IPS-20b (cell line): ENCODE data around the gene CLIC5.

Source experiments
- H3K27ac ChIP-seq: one replicate; pipeline ENCODE4 v1.5.1; 2013; ENCODE audit warnings: low read length
- H3K27me3 ChIP-seq: 2 replicates; pipeline ENCODE4 v1.6.1; 2013; ENCODE audit warnings: mild to moderate bottlenecking, low read length, inconsistent platforms; ENCODE audit not compliant: insufficient read depth
- H3K36me3 ChIP-seq: 2 replicates; pipeline ENCODE4 v1.6.1; 2013; ENCODE audit warnings: low read depth, mild to moderate bottlenecking, inconsistent platforms, low read length, moderate library complexity; ENCODE audit not compliant: insufficient read depth
- H3K4me1 ChIP-seq: 2 replicates; pipeline ENCODE4 v1.6.1; 2013; ENCODE audit warnings: mild to moderate bottlenecking, control low read depth, inconsistent platforms, low read length, moderate library complexity; ENCODE audit not compliant: insufficient read depth
- H3K4me3 ChIP-seq: 2 replicates; pipeline ENCODE4 v1.5.1; 2013; ENCODE audit warnings: mild to moderate bottlenecking, low read length, inconsistent platforms
- H3K9ac ChIP-seq: 2 replicates; pipeline ENCODE4 v1.6.1; 2013; ENCODE audit warnings: low read depth, mild to moderate bottlenecking, inconsistent platforms, low read length, moderate library complexity
- H3K9me3 ChIP-seq: 2 replicates; pipeline ENCODE4 v1.6.1; 2013; ENCODE audit warnings: mild to moderate bottlenecking, low read depth, low read length, inconsistent platforms; ENCODE audit not compliant: insufficient read depth

CLIC5 gene

GRCh38 chr6:45844986-45845385, 170.7 kb downstream of the CLIC5 start:
- Histone ChIP-seq H3K36me3 (no peaks in the 10 kb centered on the region), H3K4me1 (no peaks in the 10 kb centered on the region), H3K27me3 (no peaks in the 10 kb centered on the region), H3K4me3 (no peak overlapping the region), H3K9me3 (no peaks in the 10 kb centered on the region), H3K27ac (no peak overlapping the region), H3K9ac (no peak overlapping the region)

- no peaks in the 10 kb centered on the region for H3K27me3 ChIP-seq
- no peaks in the 10 kb centered on the region for H3K36me3 ChIP-seq
- H3K27ac ChIP-seq = no peak overlapping the region
- H3K4me1 ChIP-seq = no peaks in the 10 kb centered on the region
- no peaks in the 10 kb centered on the region for H3K9me3 ChIP-seq
- H3K9ac ChIP-seq = no peak overlapping the region
- H3K4me3 ChIP-seq = no peak overlapping the region
Observed at GRCh38 chr6:45843848-45844521, 171.7 kb downstream of the CLIC5 start.

- no peak overlapping the region for H3K4me3 ChIP-seq
- H3K36me3 ChIP-seq = no peaks in the 10 kb centered on the region
- H3K27ac ChIP-seq = no peak overlapping the region
- H3K4me1 ChIP-seq = no peaks in the 10 kb centered on the region
- no peaks in the 10 kb centered on the region for H3K27me3 ChIP-seq
- H3K9me3 ChIP-seq = no peaks in the 10 kb centered on the region
- H3K9ac ChIP-seq = no peak overlapping the region
Observed at GRCh38 chr6:45841062-45841461, 174.6 kb downstream of the CLIC5 start.

- no peak overlapping the region for H3K27ac ChIP-seq
- H3K4me3 ChIP-seq = no peak overlapping the region
- H3K4me1 ChIP-seq = no peaks in the 10 kb centered on the region
- H3K9ac ChIP-seq = no peak overlapping the region
- no peaks in the 10 kb centered on the region for H3K9me3 ChIP-seq
- no peaks in the 10 kb centered on the region for H3K36me3 ChIP-seq
- no peaks in the 10 kb centered on the region for H3K27me3 ChIP-seq
Observed at GRCh38 chr6:45838996-45839395, 176.7 kb downstream of the CLIC5 start.

- no peak overlapping the region for H3K27ac ChIP-seq
- H3K4me1 ChIP-seq = no peaks in the 10 kb centered on the region
- no peaks in the 10 kb centered on the region for H3K27me3 ChIP-seq
- no peaks in the 10 kb centered on the region for H3K36me3 ChIP-seq
- no peak overlapping the region for H3K9ac ChIP-seq
- no peaks in the 10 kb centered on the region for H3K9me3 ChIP-seq
- H3K4me3 ChIP-seq = no peak overlapping the region
Observed at GRCh38 chr6:45838451-45838850, 177.2 kb downstream of the CLIC5 start.

- H3K9ac ChIP-seq = no peak overlapping the region
- H3K4me1 ChIP-seq = no peaks in the 10 kb centered on the region
- no peaks in the 10 kb centered on the region for H3K36me3 ChIP-seq
- H3K27ac ChIP-seq = no peak overlapping the region
- no peaks in the 10 kb centered on the region for H3K9me3 ChIP-seq
- H3K27me3 ChIP-seq = no peaks in the 10 kb centered on the region
- no peak overlapping the region for H3K4me3 ChIP-seq
Observed at GRCh38 chr6:45837541-45838200, 178.0 kb downstream of the CLIC5 start.

GRCh38 chr6:45836984-45837383, 178.7 kb downstream of the CLIC5 start:
- Histone ChIP-seq H3K4me1 (no peaks in the 10 kb centered on the region), H3K36me3 (no peaks in the 10 kb centered on the region), H3K27me3 (no peaks in the 10 kb centered on the region), H3K4me3 (no peak overlapping the region), H3K27ac (no peak overlapping the region), H3K9ac (no peak overlapping the region), H3K9me3 (no peaks in the 10 kb centered on the region)

- Histone ChIP-seq H3K27me3 (no peaks in the 10 kb centered on the region), H3K9ac (no peak overlapping the region), H3K9me3 (no peaks in the 10 kb centered on the region), H3K36me3 (no peaks in the 10 kb centered on the region), H3K4me1 (no peaks in the 10 kb centered on the region), H3K27ac (no peak overlapping the region), H3K4me3 (no peak overlapping the region)
Observed at GRCh38 chr6:45836438-45836824, 179.2 kb downstream of the CLIC5 start.

- Histone ChIP-seq H3K27ac (no peak overlapping the region), H3K4me1 (no peaks in the 10 kb centered on the region), H3K9me3 (no peaks in the 10 kb centered on the region), H3K36me3 (no peaks in the 10 kb centered on the region), H3K4me3 (no peak overlapping the region), H3K27me3 (no peaks in the 10 kb centered on the region), H3K9ac (no peak overlapping the region)
Observed at GRCh38 chr6:45835721-45836437, 179.8 kb downstream of the CLIC5 start.

GRCh38 chr6:45832063-45832462, 183.6 kb downstream of the CLIC5 start:
- Histone ChIP-seq H3K9me3 (no peaks in the 10 kb centered on the region), H3K36me3 (no peaks in the 10 kb centered on the region), H3K4me3 (no peak overlapping the region), H3K27me3 (no peaks in the 10 kb centered on the region), H3K4me1 (no peaks in the 10 kb centered on the region), H3K9ac (no peak overlapping the region), H3K27ac (no peak overlapping the region)
